ENCODE data around the gene XPO4.
"Not testable (repeated sequence)": the region's sequence is repeated elsewhere in the genome, so short reads cannot be mapped to it uniquely, and the experiment has no call there.

XPO4 gene

DNA sequence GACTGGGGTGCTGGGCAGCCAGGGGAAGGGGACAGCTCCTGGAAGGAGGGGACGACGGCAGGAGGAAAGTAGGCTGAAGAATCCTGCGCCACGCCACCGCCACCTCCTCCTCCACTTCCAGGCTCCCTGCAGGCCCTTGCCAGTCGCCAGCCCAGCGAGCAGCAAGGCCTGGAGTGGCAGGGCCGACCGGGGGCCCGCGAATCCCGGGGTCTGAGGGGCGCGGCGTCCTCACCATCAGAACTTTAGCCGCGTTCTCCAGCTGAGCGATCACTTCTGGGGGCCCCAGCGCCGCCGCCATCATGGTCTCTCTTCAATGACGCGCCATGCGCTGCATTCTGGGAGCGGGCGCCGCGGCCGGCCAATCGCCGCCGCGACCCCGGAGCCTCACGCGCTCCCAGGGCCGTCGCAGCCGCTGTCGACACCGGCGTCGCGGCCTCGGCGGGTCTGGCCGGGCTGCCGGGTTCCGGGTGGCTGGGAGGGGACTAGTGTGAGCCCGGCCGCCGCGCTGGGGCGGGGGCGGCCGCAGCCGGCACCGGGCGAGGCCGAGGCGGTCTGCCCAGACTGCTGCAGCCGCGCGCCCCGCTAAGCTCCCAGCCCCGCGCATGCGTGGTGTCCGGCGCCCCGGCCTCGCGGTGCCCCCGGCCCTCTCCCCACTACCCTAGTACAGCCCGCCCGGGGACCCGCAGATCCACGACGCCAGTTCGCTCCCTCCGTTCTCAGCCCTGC, at the start of gene XPO4:
TSS of gene XPO4 (minus strand) at position 309 of the 726 bp plus-strand sequence. CDS start at position 301, 8 bp downstream.
- DNase-seq (ENCODE audit: insufficient read length, low spot score) (peak; percentile 86), FAIRE-seq (no peak)

DNA sequence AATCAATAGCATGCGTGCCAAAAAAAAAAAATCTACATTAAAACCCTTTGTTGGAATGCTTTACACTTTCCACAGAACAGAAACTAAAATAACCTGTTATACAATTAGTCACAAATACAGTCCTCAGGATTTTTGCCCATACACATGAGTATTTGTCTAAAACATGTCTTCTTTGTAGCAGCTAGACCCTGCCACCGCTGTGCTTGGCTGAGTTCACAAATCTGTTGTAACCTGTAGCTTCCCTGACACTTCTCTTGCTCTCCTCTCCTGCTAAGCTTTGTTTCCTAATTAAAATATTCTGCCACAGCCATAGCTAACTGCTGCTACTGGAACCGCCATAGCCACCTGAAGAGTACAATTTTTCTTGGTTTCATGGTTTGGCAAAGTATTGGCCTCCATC, 45.5 kb upstream of the XPO4 start:
- FAIRE-seq; DNase-seq (ENCODE audit: insufficient read length, low spot score): not testable (repeated sequence)

GRCh38 chr13:20945952-20946383, 43.4 kb upstream of the XPO4 start:
- FAIRE-seq (no peak), DNase-seq (ENCODE audit: insufficient read length, low spot score) (no peak)

DNA sequence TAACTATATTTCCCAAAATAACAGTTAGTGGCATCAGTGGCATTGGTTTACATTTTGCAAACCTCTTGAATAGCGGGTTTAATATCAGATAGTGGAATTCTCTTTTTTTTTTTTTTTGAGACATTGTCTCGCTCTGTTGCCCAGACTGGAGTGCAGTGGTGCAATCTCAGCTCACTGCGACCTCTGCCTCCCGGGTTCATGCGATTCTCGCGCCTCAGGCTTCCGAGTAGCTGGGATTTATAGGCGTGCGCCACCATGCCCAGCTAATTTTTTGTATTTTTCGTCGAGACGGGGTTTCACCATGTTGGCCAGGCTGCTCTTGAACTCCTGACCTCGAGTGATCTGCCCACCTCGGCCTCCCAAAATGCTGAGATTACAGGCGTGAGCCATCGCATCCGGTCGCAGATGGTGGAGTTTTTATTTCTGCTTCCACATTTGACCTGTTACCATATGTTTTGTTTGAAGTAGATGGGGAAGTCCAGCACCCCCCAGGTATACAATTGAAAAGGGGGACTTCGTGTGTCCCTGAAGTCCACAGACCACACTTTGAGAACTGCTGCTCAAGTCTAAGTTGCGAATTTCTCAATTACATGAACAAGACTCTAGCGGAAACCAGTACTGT, 40.5 kb upstream of the XPO4 start:
- no peak for FAIRE-seq
- no peak for DNase-seq (ENCODE audit: insufficient read length, low spot score)

DNA sequence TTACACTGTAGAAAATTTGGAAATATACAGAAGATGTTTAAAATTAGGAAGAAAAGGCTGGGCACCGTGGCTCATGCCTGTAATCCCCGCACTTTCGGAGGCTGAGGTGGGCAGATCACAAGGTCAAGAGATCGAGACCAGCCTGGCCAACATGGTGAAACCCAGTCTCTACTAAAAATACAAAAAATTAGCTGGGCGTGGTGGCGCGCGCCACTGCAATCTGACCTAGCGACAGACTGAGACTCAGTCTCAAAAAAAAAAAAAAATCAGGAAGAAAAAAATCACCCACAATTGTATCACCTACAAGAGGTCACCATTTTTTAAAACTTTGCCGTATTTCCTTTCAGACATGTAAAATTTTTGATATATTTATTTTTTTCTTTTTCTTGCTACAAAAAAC, 38.0 kb upstream of the XPO4 start:
- not testable (repeated sequence) for FAIRE-seq; DNase-seq (ENCODE audit: insufficient read length, low spot score)

DNA sequence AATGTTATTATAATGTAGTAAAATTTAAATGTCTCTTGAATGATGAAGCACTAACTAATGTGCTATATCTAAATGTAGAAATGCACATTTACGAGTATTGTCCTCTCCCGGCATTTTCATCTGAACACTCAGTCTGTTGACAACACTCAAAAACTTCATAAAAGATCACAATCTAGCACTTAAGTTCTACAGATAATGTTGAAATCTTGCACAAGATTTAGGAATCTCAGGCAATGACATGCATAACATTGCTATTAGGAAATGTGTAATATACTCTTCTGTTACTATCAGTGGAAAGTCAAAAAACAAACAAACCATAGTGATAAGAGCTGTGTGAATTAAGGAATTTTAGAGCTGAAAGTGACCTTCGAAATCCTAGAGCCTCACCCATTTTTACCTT, 37.5 kb upstream of the XPO4 start:
- FAIRE-seq (no peak), DNase-seq (ENCODE audit: insufficient read length, low spot score) (no peak)

DNA sequence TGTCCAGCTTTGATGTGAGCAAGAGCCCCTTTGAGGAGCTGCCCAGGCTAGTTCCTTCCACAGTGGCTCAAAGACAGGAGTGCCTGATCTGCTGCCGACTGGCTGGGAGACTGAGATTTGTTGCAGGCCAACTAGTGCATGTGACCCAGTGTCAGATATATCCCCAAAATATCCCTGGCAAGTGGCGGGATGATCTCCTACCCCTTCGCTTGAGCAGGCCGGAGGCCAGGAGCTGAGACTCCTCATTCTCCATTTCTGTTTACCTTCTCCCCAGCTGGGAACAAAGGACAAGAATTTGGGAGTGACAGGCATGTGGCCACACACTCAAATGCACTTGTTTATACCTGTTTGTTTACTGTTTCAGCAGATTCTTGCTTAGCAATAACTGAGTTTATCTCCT, 37.1 kb upstream of the XPO4 start:
- DNase-seq (ENCODE audit: insufficient read length, low spot score) (no peak), FAIRE-seq (no peak)

DNA sequence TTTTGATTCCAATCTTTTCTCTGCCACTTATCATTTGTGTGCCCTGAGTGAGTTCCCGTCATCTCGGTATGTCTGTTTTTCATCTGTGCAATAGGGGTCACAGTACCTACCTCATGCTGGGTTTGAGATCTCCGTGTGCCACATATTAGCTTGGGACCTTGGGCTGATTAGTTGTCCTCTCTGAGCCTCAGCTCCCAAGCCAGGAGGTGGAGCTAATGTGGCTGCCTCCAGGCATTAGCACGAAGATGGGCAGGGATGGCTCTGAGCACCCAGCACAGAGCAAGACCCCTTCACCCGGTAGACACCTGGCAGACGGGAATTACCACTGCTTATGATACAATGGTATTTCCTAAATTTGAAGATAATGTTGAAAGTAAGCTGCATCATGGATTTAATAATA, 35.8 kb upstream of the XPO4 start:
- no peak for FAIRE-seq
- no peak for DNase-seq (ENCODE audit: insufficient read length, low spot score)

- no peak for DNase-seq (ENCODE audit: insufficient read length, low spot score)
- FAIRE-seq, result no peak
Observed at GRCh38 chr13:20927596-20928257, 25.2 kb upstream of the XPO4 start.

DNA sequence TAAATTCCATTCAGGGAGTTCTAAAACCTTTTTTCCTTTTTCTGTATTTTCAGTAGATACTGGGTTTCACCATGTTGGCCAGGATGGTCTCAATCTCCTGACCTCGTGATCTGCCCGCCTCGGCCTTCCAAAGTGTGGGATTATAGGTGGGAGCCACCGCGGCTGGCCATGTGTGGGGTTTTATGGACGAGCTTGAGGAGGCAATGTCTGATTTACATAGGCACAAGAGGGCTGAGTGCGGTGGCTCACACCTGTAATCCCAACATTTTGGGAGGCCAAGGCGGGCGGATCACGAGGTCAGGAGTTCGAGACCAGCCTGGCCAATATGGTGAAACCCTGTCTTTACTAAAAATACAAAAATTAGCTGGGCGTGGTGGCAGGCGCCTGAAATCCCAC, 22.8 kb upstream of the XPO4 start:
- FAIRE-seq; DNase-seq (ENCODE audit: insufficient read length, low spot score): not testable (repeated sequence)

DNA sequence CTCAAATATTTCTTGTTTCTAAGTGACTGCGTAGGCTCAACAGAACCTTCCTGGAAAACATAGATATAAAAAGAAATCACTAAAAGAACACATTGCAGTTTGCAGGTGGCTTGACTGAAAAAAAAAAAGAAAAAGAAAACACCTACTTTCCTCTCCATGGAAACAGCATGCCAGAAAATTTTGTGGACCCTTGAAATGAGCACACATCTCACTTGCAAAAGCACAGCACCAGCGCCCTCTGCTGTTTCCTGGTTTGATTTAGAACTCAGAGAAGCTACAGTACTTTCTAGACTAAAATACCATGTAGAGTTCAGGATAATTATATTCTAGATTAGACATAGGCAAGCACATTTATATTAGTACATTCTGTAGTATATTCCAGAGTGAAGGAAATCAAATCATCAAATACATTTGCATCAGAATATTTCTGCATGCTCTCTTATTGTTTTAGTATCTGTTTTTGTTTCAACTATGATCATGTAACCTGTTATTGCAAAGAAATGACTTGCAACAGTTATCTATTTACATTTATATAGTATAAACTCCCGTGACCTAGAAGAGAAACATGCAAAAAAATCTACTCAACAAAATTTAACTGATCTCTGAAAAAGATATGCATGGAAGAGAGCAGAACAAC, 22.3 kb upstream of the XPO4 start:
- FAIRE-seq, result peak; percentile 94

DNA sequence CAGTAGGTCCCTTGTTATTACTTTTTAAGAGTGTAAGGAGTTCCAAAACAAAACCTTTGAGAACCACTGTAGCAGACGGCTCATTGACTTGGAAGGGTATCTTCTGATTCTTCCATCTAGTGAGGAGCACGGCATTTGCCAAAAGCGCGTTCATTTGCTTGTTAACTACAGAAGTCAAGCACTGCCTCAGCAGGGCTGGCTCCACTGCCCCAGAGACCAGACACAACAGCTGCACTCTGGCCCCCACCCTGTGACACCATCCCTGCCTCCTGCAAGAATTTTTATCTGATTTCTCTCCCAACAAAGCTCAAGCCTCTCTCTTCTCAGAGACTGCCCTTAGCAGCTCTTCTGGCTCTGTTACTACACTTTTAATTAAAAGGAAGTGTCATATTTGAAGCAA, 20.7 kb upstream of the XPO4 start:
- FAIRE-seq (no peak), DNase-seq (ENCODE audit: insufficient read length, low spot score) (no peak)

More for the DNA sequence above, 22.3 kb upstream of the XPO4 start:
- DNase-seq (ENCODE audit: insufficient read length, low spot score), result no peak

DNA sequence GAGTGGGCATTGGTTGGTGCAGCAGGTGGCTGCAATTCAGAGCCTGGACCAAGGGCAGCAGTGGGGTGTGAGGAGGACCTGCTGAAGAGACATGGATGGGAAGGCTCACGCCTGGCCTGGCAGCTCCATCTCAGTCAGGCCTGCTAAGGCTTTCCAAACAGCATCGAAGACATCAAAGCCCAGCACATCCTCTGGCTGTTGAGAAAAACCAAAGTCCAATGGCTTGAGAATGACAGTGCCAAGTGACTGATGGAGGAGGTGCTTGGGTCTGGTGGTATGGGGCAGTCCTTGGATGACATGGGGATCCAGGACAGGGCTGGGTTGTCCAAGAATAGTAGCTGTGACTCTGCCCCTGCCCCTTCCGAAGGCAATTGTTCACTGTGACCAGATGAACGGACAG, 19.0 kb upstream of the XPO4 start:
- DNase-seq (ENCODE audit: insufficient read length, low spot score), result no peak
- no peak for FAIRE-seq

GRCh38 chr13:20915676-20916075, 13.1 kb upstream of the XPO4 start:
- not testable (repeated sequence) for FAIRE-seq; DNase-seq (ENCODE audit: insufficient read length, low spot score)

DNA sequence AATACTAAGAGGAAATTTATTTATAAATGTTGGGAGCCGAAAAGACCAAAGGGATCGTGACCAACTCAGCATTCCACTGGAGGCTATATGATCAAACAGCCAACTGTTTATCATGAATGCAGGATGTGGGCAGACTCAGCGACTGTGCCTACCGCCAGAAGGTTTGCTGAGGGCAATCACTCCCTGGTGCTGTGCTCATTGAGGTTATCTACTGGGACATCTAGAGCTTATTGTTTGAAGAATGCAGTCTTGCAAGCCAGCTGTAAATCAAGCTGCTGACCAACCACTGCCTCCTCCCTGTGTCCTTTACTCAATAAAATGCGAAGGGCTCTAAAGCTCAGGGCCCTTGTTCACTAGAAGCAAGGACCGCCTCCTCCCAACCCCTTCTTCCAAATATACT, 8.5 kb upstream of the XPO4 start:
- FAIRE-seq, result no peak
- DNase-seq (ENCODE audit: insufficient read length, low spot score), result no peak

- FAIRE-seq, result no peak
Observed at GRCh38 chr13:20908714-20909497, 6.4 kb upstream of the XPO4 start.

DNA sequence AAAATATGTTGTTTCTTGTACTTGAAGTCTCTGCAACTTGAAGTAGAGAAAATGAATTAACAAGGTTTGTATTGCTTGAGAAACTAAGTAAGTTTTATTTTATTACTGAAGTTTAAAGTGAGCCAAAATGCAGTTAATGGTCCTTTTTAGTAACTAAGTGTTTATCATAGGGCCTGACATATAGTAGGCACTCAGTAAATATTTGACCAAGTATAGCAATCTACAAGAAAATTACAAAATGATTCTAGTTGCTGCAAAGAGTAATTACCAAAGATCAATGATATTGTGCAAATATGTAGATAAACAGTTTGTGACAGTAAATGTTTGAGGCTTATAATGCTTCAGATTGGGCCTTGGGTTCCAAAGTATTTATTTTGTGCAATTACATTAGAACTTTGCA, 2.4 kb upstream of the XPO4 start:
- FAIRE-seq (no peak), DNase-seq (ENCODE audit: insufficient read length, low spot score) (no peak)

More at GRCh38 chr13:20908714-20909497, 6.4 kb upstream of the XPO4 start:
- no peak for DNase-seq (ENCODE audit: insufficient read length, low spot score)

- FAIRE-seq, result no peak
- DNase-seq (ENCODE audit: insufficient read length, low spot score), result no peak
Observed at GRCh38 chr13:20903164-20903475, 574 bp upstream of the XPO4 start.

DNA sequence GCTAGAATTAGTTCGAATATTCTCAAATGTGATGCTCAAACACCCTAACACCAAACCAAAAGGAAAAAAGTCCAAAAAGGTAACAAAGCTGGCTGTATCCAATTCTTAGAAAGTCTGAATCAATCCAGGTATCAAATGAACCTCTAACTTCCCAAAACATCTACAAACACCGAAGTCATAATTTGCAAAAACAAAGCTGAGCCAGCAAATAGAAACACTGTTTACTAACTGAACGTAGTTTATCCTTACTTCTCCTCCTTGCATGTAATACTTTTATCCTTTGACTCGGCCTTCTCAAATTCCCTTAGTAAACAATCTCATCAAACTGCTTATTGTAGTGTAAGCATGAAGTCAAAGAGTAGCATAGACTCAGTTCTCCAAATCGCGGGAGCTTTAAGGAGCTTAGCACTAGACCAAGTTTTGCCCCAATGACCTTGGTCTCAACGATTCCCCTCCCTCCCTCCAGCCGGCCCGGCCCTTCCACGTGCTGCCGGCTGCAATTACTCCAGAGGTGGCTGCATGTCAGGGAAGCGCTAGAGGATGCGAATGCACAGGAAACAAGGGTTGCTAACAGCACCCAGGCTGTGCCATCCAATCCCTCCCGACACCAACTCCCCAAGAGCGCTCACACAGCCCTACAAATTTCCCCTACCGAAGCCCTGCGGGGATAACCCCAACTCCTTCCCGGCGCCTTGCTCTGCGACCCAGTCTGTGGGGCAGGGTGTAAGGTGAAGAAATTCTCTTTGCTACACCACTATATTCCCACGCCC, 693 bp downstream of the XPO4 start:
- FAIRE-seq, result no peak
- DNase-seq (ENCODE audit: insufficient read length, low spot score), result peak; percentile 24

DNA sequence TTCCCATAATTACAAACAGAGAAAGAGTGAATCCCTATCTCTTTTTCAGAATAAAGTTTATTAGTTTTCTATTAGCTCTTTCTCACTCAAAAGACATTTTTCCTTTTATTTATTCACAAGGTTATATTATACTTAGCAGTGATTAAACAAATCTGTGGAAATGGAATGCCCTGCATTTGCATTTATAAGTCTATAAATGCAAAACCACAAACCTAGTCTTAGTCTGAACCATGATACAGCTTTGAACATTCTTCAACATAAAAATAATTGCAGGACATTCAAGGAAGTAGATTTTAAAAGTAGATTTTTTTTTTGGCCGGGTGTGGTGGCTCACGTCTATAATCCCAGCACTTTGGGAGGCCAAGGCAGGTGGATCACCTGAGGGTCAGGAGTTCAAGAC, 8.3 kb downstream of the XPO4 start:
- DNase-seq (ENCODE audit: insufficient read length, low spot score) (no peak), FAIRE-seq (no peak)

Measured in GM19239 (cell line).